GF-D8 (cell line): ENCODE data around the gene TEF.
A peak's percentile ranks its signal among the peaks of the same experiment; 100 is the strongest.

Experiments used
- DNase-seq: peaks from one replicate; lab custom pipeline; 2025; lab: John Stamatoyannopoulos, UW

Gene TEF

GRCh38 chr22:41381329-41382097 is at the start of gene TEF:
Gene TEF, plus strand, starts transcription at chr22:41381942. Its CDS starts 103 bp downstream, at chr22:41382045.
- DNase-seq: peak; percentile 96

- no peak for DNase-seq
Observed at GRCh38 chr22:41332217-41332939, 49.4 kb upstream of the TEF start.

GRCh38 chr22:41333806-41334205 is 47.9 kb upstream of the TEF start:
- no peak for DNase-seq

- DNase-seq: no peak
Observed at GRCh38 chr22:41334215-41334614, 47.5 kb upstream of the TEF start.

GRCh38 chr22:41334951-41335635 is 46.6 kb upstream of the TEF start:
- no peak for DNase-seq

GRCh38 chr22:41338614-41339212 is 43.0 kb upstream of the TEF start:
- no peak for DNase-seq

GRCh38 chr22:41339823-41340222 is 41.9 kb upstream of the TEF start:
- DNase-seq: no peak

GRCh38 chr22:41340357-41340756 is 41.4 kb upstream of the TEF start:
- no peak for DNase-seq

GRCh38 chr22:41341012-41341411 is 40.7 kb upstream of the TEF start:
- DNase-seq: no peak

- no peak for DNase-seq
Observed at GRCh38 chr22:41341990-41342389, 39.8 kb upstream of the TEF start.

GRCh38 chr22:41343300-41343699 is 38.4 kb upstream of the TEF start:
- DNase-seq: no peak

GRCh38 chr22:41343717-41344116 is 38.0 kb upstream of the TEF start:
- no peak for DNase-seq

GRCh38 chr22:41344189-41344788 is 37.5 kb upstream of the TEF start:
- DNase-seq: no peak

- DNase-seq: no peak
Observed at GRCh38 chr22:41345807-41346335, 35.9 kb upstream of the TEF start.

- DNase-seq: no peak
Observed at GRCh38 chr22:41347066-41347859, 34.5 kb upstream of the TEF start.

- DNase-seq: no peak
Observed at GRCh38 chr22:41348964-41349484, 32.7 kb upstream of the TEF start.

- no peak for DNase-seq
Observed at GRCh38 chr22:41350087-41350486, 31.7 kb upstream of the TEF start.

GRCh38 chr22:41351011-41351410 is 30.7 kb upstream of the TEF start:
- no peak for DNase-seq

GRCh38 chr22:41352058-41352457 is 29.7 kb upstream of the TEF start:
- no peak for DNase-seq

GRCh38 chr22:41353862-41354575 is 27.7 kb upstream of the TEF start:
- DNase-seq: no peak
